C4-2B (cell line): ENCODE results near the gene PLXNA2.

Experiments
- ZFX ChIP-seq: fragments of 450-650 bp; IDR thresholded peaks from 2 replicates; pipeline ENCODE4 v1.6.1; 2017
- TF ChIP-seq, protein P1 (sequence below): fragments of 450-650 bp; conservative IDR thresholded peaks from 2 replicates; pipeline ENCODE4 v1.5.1; 2017; ENCODE audit warnings: mild to moderate bottlenecking

GRCh38 chr1:208038303-208038702, 205.9 kb downstream of the PLXNA2 start:
- TF ChIP-seq, protein P1, sequence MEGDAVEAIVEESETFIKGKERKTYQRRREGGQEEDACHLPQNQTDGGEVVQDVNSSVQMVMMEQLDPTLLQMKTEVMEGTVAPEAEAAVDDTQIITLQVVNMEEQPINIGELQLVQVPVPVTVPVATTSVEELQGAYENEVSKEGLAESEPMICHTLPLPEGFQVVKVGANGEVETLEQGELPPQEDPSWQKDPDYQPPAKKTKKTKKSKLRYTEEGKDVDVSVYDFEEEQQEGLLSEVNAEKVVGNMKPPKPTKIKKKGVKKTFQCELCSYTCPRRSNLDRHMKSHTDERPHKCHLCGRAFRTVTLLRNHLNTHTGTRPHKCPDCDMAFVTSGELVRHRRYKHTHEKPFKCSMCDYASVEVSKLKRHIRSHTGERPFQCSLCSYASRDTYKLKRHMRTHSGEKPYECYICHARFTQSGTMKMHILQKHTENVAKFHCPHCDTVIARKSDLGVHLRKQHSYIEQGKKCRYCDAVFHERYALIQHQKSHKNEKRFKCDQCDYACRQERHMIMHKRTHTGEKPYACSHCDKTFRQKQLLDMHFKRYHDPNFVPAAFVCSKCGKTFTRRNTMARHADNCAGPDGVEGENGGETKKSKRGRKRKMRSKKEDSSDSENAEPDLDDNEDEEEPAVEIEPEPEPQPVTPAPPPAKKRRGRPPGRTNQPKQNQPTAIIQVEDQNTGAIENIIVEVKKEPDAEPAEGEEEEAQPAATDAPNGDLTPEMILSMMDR = no peak
- no peak for TF ChIP-seq ZFX
